SU-DHL-6 (cell line): ENCODE results near the gene DOHH.

Experiments
- H2AFZ ChIP-seq: fragments of 200-600 bp; sonication (generic); 2 replicates; pipeline ENCODE4 v1.6.1; 2014; ENCODE audit warnings: low read depth, mild to moderate bottlenecking, moderate library complexity, mixed read lengths, antibody characterized with exemption, low read length; ENCODE audit not compliant: severe bottlenecking
- H3F3A ChIP-seq: fragments of 200-600 bp; shearing (Covaris generic); 2 replicates; pipeline ENCODE4 v1.6.0; 2016; ENCODE audit warnings: antibody characterized with exemption, mild to moderate bottlenecking; ENCODE audit not compliant: insufficient read depth
- H3K27ac ChIP-seq: fragments of 200-600 bp; sonication (generic); 2 replicates; pipeline ENCODE4 v1.5.1; 2016; ENCODE audit warnings: low read depth, mild to moderate bottlenecking, low read length, moderate library complexity, mixed read lengths
- H3K27me3 ChIP-seq: fragments of 200-600 bp; sonication (generic), shearing (Covaris generic); 2 replicates; pipeline ENCODE4 v1.6.0; 2014; ENCODE audit warnings: mild to moderate bottlenecking, low read length
- H3K36me3 ChIP-seq: fragments of 200-600 bp; sonication (generic); 2 replicates; pipeline ENCODE4 v1.6.1; 2014; ENCODE audit warnings: mild to moderate bottlenecking, low read length, mixed read lengths
- H3K4me2 ChIP-seq: fragments of 300-600, 200-600 bp; shearing (Covaris generic), sonication (generic); 2 replicates; pipeline ENCODE4 v1.6.0; 2014; ENCODE audit warnings: low read length, low read depth, mild to moderate bottlenecking; ENCODE audit not compliant: poor library complexity, severe bottlenecking
- H3K4me3 ChIP-seq: fragments of 200-600 bp; sonication (generic); 2 replicates; pipeline ENCODE4 v1.5.1; 2014; ENCODE audit warnings: antibody characterized with exemption, low read length, mild to moderate bottlenecking, mixed read lengths; ENCODE audit not compliant: insufficient read depth, poor library complexity, severe bottlenecking
- H3K79me2 ChIP-seq: fragments of 200-600 bp; sonication (generic); 2 replicates; pipeline ENCODE4 v1.6.1; 2014; ENCODE audit warnings: mild to moderate bottlenecking, low read length, moderate library complexity; ENCODE audit not compliant: insufficient read depth
- H3K9ac ChIP-seq: fragments of 200-600 bp; sonication (generic); 2 replicates; pipeline ENCODE4 v1.7.0; 2014; ENCODE audit warnings: mild to moderate bottlenecking, low read length
- H3K9me2 ChIP-seq: fragments of 200-600 bp; sonication (generic); replicated peaks from 2 replicates; pipeline ENCODE4 v1.6.1; 2014; ENCODE audit warnings: low read length; ENCODE audit not compliant: insufficient read depth
- H3K9me3 ChIP-seq: fragments of 200-600 bp; sonication (generic); 2 replicates; pipeline ENCODE4 v1.6.1; 2014; ENCODE audit warnings: low read length, mixed read lengths; ENCODE audit not compliant: insufficient read depth
- H4K20me1 ChIP-seq: fragments of 200-600 bp; sonication (generic); 2 replicates; pipeline ENCODE4 v1.6.1; 2014; ENCODE audit warnings: low read depth, mild to moderate bottlenecking, antibody characterized with exemption, low read length, moderate library complexity, mixed read lengths
- CTCF ChIP-seq: fragments of 200-600 bp; sonication (generic); IDR thresholded peaks from one replicate; pipeline ENCODE4 v1.5.1; 2017; ENCODE audit warnings: antibody characterized with exemption, mild to moderate bottlenecking, low read length, moderate library complexity; ENCODE audit not compliant: insufficient read depth, poor library complexity, severe bottlenecking
- EZH2phosphoT487 ChIP-seq: fragments of 200-600 bp; sonication (generic), shearing (Covaris generic); conservative IDR thresholded peaks from 2 replicates; pipeline ENCODE4 v1.6.1; 2018; ENCODE audit warnings: mild to moderate bottlenecking, antibody characterized with exemption, low read length, moderate library complexity, mixed read lengths

Gene DOHH

DNA sequence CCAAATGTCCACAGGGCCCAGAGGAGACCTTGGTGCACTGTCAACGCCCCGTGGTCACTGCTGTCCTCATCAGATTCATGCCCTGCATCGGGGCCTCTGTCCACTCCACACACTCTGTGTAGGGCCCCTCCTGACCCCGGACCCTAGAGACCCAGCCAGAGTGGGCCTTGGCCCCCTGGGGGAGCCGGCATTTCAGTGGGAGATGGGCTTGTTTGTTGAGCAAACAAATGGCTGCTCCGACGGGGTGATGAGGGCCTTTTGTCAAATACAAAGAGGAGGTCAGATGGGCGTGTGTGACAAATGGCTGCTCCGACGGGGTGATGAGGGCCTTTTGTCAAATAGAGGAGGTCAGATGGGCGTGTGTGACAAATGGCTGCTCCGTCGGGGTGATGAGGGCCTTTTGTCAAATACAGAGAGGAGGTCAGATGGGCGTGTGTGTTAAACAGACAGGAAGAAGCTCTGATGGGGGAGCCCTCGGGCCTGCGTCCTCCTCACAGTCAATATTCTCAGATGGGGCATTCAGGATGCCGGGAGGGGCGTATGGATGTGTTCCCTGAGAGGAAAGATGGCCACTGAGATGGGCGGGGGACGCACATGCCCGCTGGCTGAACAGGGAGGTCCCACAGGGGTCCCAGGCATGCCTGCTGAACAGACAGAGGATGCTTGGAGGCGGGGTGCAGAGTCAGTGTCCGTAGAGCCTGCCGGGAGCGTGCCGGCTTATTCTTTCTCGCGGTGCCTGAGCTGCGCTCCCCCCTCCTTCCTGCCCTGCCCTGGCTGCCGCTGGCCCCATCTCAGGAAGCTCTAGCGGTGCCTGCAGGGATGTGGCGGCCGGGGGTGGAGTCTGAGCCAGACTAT is 56.4 kb downstream of the DOHH start:
- H3K9me3 ChIP-seq, result no peaks in the 10 kb centered on the region
- H3K27ac ChIP-seq, result no peak overlapping the region
- H3K4me2 ChIP-seq, result no peak overlapping the region
- no peaks in the 10 kb centered on the region; the same call in 1 of the 2 replicates for H4K20me1 ChIP-seq
- no peaks in the 10 kb centered on the region for H3K79me2 ChIP-seq
- H3F3A ChIP-seq, result no peaks in the 10 kb centered on the region
- H3K36me3 ChIP-seq, result no peaks in the 10 kb centered on the region
- no peaks in the 10 kb centered on the region for H3K27me3 ChIP-seq
- no peak for TF ChIP-seq EZH2phosphoT487
- no peak for TF ChIP-seq CTCF
- no peak overlapping the region for H2AFZ ChIP-seq
- no peak overlapping the region for H3K9ac ChIP-seq
- no peak overlapping the region for H3K4me3 ChIP-seq
- H3K9me2 ChIP-seq, result no peaks in the 10 kb centered on the region

GRCh38 chr19:3442487-3443071 is 57.9 kb downstream of the DOHH start:
- TF ChIP-seq EZH2phosphoT487 (no peak), CTCF (no peak)
- no peaks in the 10 kb centered on the region; the same call in 1 of the 2 replicates for H4K20me1 ChIP-seq
- H3F3A ChIP-seq, result no peaks in the 10 kb centered on the region
- H3K27ac ChIP-seq, result no peak overlapping the region
- no peaks in the 10 kb centered on the region for H3K27me3 ChIP-seq
- H3K9me3 ChIP-seq, result no peaks in the 10 kb centered on the region
- H3K4me3 ChIP-seq, result no peak overlapping the region
- no peaks in the 10 kb centered on the region for H3K79me2 ChIP-seq
- H3K36me3 ChIP-seq, result no peaks in the 10 kb centered on the region
- no peak overlapping the region for H2AFZ ChIP-seq
- H3K4me2 ChIP-seq, result no peak overlapping the region
- no peaks in the 10 kb centered on the region for H3K9me2 ChIP-seq
- H3K9ac ChIP-seq, result no peak overlapping the region

GRCh38 chr19:3441986-3442329 is 58.5 kb downstream of the DOHH start:
- Histone ChIP-seq H3F3A (no peaks in the 10 kb centered on the region), H3K36me3 (no peaks in the 10 kb centered on the region), H3K9ac (no peak overlapping the region), H3K79me2 (no peaks in the 10 kb centered on the region), H3K9me3 (no peaks in the 10 kb centered on the region), H2AFZ (no peak overlapping the region), H3K4me2 (no peak overlapping the region), H4K20me1 (no peaks in the 10 kb centered on the region; the same call in 1 of the 2 replicates), H3K4me3 (no peak overlapping the region), H3K27me3 (no peaks in the 10 kb centered on the region), H3K27ac (no peak overlapping the region), H3K9me2 (no peaks in the 10 kb centered on the region)
- TF ChIP-seq CTCF, result no peak
- no peak for TF ChIP-seq EZH2phosphoT487
